ENCODE measurements around the gene CDCP1.

DNA sequence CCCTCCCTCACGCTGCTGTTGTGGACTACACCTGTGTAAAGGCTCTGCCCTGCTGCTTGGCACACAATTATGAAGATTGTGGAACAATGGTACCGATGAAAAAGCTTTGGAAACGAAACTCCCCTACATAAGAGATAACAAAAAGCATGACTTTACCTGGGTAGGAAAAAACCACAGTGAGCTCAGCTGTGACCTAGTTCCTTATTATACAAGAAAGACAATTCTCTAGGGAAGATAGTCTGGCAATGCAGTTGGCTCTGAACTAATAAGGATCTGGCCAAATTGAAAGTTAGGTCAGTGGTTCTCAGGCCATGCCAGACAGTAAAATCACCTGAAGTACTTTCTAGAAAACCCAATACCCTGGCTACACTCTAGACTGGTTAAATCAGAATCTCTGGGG, 104.0 kb downstream of the CDCP1 start:
- TF ChIP-seq CTCF (IDR thresholded peaks at IDR 0.05) (no peak), POLR2A (IDR thresholded peaks at IDR 0.05) (no peak)
